ENCODE results near the gene IFITM5. TPM values are rescaled to one million over a fixed set of nuclear protein-coding genes. Genes with fewer than 3 reads are reported as not detected.
A peak's percentile ranks its signal among the peaks of the same experiment; 100 is the strongest.
"Not testable (repeated sequence)": the region's sequence is repeated elsewhere in the genome, so short reads cannot be mapped to it uniquely, and the experiment has no call there.

IFITM5 gene
- total RNA-seq, 1 donor from 2014 or later: not detected

- peak within 1 kb of the TSS; percentile 55 for H3K27ac ChIP-seq
- TF ChIP-seq, protein P1, sequence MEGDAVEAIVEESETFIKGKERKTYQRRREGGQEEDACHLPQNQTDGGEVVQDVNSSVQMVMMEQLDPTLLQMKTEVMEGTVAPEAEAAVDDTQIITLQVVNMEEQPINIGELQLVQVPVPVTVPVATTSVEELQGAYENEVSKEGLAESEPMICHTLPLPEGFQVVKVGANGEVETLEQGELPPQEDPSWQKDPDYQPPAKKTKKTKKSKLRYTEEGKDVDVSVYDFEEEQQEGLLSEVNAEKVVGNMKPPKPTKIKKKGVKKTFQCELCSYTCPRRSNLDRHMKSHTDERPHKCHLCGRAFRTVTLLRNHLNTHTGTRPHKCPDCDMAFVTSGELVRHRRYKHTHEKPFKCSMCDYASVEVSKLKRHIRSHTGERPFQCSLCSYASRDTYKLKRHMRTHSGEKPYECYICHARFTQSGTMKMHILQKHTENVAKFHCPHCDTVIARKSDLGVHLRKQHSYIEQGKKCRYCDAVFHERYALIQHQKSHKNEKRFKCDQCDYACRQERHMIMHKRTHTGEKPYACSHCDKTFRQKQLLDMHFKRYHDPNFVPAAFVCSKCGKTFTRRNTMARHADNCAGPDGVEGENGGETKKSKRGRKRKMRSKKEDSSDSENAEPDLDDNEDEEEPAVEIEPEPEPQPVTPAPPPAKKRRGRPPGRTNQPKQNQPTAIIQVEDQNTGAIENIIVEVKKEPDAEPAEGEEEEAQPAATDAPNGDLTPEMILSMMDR (IDR thresholded peaks at IDR 0.05): no peak
- peaks cover under 1% of the 10 kb centered on the region for H3K36me3 ChIP-seq
- DNase-seq: peak; percentile 91
- intact Hi-C loops (cut with DNase I): no loop called here
- no peaks in the 10 kb centered on the region for H3K9me3 ChIP-seq
- H3K4me3 ChIP-seq: peak within 1 kb of the TSS; percentile 69
- H3K4me1 ChIP-seq: peaks cover 18% of the 10 kb centered on the region
- peak; percentile 88 for ATAC-seq
- peaks cover 23% of the 10 kb centered on the region for H3K27me3 ChIP-seq
These were observed 10.6 kb downstream of the IFITM5 start, which contains the start of gene PGGHG for GRCh38 chr11:288478-289397. TSS of gene PGGHG (plus strand) at chr11:289126. CDS start at chr11:289817, 691 bp downstream.

DNA sequence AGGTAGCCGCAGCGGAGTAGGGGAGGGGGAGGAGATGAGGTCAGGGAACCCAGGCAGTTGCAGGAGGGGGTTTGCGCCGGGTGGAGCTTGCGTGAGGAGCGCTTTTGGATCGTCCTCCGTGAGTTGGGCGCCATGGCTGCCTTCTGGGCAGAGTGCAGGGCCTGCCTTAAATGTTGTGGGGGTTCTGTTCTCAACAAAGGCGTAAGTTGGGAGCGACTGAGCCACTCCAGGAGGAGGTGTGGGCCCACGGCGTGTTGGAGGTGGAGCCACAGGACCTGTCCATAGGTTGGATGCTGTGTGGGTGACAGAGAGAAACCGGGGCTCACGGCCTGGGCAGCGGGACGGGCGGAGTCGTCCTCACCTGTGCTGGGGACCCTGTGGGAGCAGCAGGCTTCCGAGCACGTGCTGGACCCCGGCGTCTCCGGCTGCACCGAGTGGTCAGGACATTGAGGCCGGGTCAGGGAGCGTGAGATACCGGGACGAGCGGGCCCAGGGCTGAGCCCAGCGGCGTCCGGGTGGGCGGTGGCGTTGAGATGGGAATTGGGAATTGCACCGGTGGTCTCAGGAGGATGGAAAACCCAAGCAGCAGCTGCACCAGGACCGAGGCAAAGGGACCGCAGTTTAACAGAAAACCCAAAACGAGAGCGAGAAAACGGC lies 11.4 kb downstream of the IFITM5 start:
- DNase-seq (peak; percentile 67), ATAC-seq (peak; percentile 13)
- peaks cover 31% of the 10 kb centered on the region for H3K27me3 ChIP-seq
- intact Hi-C loops (cut with DNase I): no loop called here
- H3K27ac ChIP-seq: peak overlapping the region; percentile 55
- no peaks in the 10 kb centered on the region for H3K36me3 ChIP-seq
- H3K4me3 ChIP-seq: peak overlapping the region; percentile 69
- H3K4me1 ChIP-seq: peaks cover 18% of the 10 kb centered on the region
- TF ChIP-seq, protein P1 (IDR thresholded peaks at IDR 0.05): no peak
- H3K9me3 ChIP-seq: no peaks in the 10 kb centered on the region

DNA sequence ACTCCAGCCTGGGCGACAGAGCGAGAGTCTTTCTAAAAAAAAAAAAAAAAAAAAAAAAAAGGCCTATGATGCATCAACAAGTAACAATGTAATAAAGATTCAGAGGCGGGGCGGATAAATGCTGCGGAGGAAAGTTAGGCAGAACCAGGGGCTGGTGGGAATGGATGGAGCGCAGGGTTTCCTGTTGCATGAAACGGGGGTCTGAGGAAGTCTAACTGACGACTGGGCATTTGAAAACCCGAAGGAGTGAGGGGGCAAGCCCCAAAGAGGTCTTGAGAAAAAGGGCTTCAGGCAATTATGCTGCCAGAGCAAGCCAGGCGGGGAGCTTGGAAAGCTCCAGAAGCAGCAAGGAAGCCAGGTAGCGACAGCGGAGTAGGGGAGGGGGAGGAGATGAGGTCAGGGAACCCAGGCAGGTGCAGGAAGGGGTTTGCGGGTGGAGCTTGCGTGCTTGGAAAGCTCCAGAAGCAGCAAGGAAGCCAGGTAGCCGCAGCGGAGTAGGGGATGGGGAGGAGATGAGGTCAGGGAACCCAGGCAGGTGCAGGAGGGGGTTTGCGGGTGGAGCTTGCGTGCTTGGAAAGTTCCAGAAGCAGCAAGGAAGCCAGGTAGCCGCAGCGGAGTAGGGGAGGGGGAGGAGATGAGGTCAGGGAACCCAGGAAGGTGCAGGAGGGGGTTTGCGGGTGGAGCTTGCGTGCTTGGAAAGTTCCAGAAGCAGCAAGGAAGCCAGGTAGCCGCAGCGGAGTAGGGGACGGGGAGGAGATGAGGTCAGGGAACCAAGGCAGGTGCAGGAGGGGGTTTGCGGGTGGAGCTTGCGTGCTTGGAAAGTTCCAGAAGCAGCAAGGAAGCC lies 12.1 kb downstream of the IFITM5 start:
- Histone ChIP-seq H3K4me1 (peaks cover 18% of the 10 kb centered on the region), H3K27me3 (peaks cover 39% of the 10 kb centered on the region)
- H3K9me3 ChIP-seq; H3K36me3 ChIP-seq; H3K4me3 ChIP-seq; ATAC-seq; H3K27ac ChIP-seq; intact Hi-C loops (cut with DNase I): not testable (repeated sequence)
- DNase-seq: peak; percentile 57

- Histone ChIP-seq H3K4me3 (no peak overlapping the region), H3K27ac (no peak overlapping the region), H3K36me3 (no peaks in the 10 kb centered on the region), H3K9me3 (no peaks in the 10 kb centered on the region), H3K27me3 (peaks cover 52% of the 10 kb centered on the region), H3K4me1 (peaks cover 26% of the 10 kb centered on the region)
- ATAC-seq (no peak), DNase-seq (no peak)
- TF ChIP-seq, protein P1 (IDR thresholded peaks at IDR 0.05): no peak
- intact Hi-C loops (cut with DNase I): no loop called here
These were observed 13.5 kb downstream of the IFITM5 start for GRCh38 chr11:285894-286220.

DNA sequence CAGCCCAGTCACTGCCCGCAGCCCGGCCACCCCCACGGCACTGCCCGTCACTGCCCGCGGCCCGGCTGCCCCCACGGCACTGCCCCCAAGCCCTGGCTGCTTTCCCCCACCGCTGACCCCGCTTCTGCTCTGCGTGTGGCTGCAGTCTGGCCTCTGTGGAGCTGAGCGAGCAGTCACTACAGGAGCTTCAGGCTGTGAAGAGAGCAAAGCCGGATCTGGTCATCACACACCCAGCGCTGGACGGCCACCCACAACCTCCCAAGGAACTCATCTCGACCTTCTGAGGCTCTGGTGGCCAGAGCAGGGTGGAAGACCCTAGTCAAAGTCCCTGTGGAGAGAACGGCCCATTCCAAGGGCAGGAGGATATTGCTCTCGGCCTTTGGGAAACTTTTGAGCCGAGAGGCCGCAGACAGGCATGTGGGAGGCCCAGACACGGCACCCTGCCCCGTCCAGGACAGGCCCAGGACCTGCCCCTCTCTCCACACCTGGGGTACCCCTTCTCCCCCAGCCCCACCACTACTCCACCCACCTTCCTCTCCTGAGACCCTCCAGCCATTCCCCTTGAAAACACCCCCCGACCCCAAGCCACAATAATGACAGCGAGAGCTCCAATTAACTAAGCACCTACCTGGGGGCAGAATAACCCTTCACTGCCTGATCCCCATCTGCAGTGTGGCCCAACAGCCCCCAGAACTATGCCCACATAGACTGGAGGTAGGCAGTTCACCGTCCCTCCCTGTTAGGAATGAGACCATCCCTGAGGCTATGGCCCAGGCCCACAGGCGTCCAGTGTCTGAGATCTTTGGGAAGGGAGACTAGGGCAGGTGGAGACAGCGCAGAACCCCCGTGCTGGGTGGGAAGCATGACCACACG lies 14.1 kb downstream of the IFITM5 start:
- Histone ChIP-seq H3K27ac (no peak overlapping the region), H3K4me3 (no peak overlapping the region), H3K9me3 (no peaks in the 10 kb centered on the region), H3K36me3 (no peaks in the 10 kb centered on the region), H3K27me3 (peaks cover 58% of the 10 kb centered on the region), H3K4me1 (peaks cover 29% of the 10 kb centered on the region)
- DNase-seq (peak; percentile 48), ATAC-seq (no peak)
- TF ChIP-seq, protein P1 (IDR thresholded peaks at IDR 0.05): no peak
- intact Hi-C loops (cut with DNase I): no loop called here
